ENCODE data around the gene NPY5R.

NPY5R gene

GRCh38 chr4:163353054-163353453, 9.4 kb downstream of the NPY5R start:
- Histone ChIP-seq H4K20me1 (ENCODE audit: insufficient read depth, low read length) (no peaks in the 10 kb centered on the region), H3K4me3 (ENCODE audit: low read depth in 1 of 2, low read length in 2 of 2) (no peak overlapping the region), H3K9ac (ENCODE audit: low read depth, low read length) (no peak overlapping the region), H2AFZ (ENCODE audit: low read depth, low read length) (no peak overlapping the region), H3K27ac (ENCODE audit: low read length) (no peak overlapping the region), H3K79me2 (ENCODE audit: insufficient read depth, low read length) (no peaks in the 10 kb centered on the region), H3K27me3 (ENCODE audit: insufficient read depth, low read length, poor library complexity) (no peaks in the 10 kb centered on the region), H3K9me3 (ENCODE audit: insufficient read depth, low read length, severe bottlenecking) (no peaks in the 10 kb centered on the region), H3K4me1 (ENCODE audit: insufficient read depth, low read length) (no peaks in the 10 kb centered on the region), H3K36me3 (ENCODE audit: insufficient read depth, low read length) (no peaks in the 10 kb centered on the region), H3K4me2 (ENCODE audit: insufficient read depth, low read length) (no peak overlapping the region)
- no peak for DNase-seq
- no peak for ATAC-seq (ENCODE audit: insufficient read depth, low read depth)
- no peak for TF ChIP-seq EZH2 (IDR thresholded peaks at IDR 0.05; ENCODE audit: borderline replicate concordance, low read depth, low read length, severe bottlenecking)

GRCh38 chr4:163356104-163356503, 12.4 kb downstream of the NPY5R start:
- no peak for ATAC-seq (ENCODE audit: insufficient read depth, low read depth)
- H3K9ac ChIP-seq (ENCODE audit: low read depth, low read length): no peak overlapping the region
- no peaks in the 10 kb centered on the region for H4K20me1 ChIP-seq (ENCODE audit: insufficient read depth, low read length)
- no peak for DNase-seq
- H3K4me1 ChIP-seq (ENCODE audit: insufficient read depth, low read length): no peaks in the 10 kb centered on the region
- H3K4me3 ChIP-seq (ENCODE audit: low read depth in 1 of 2, low read length in 2 of 2): no peak overlapping the region
- no peak overlapping the region for H3K27ac ChIP-seq (ENCODE audit: low read length)
- H3K4me2 ChIP-seq (ENCODE audit: insufficient read depth, low read length): no peak overlapping the region
- no peak overlapping the region for H2AFZ ChIP-seq (ENCODE audit: low read depth, low read length)
- H3K27me3 ChIP-seq (ENCODE audit: insufficient read depth, low read length, poor library complexity): no peaks in the 10 kb centered on the region
- H3K79me2 ChIP-seq (ENCODE audit: insufficient read depth, low read length): no peaks in the 10 kb centered on the region
- no peaks in the 10 kb centered on the region for H3K36me3 ChIP-seq (ENCODE audit: insufficient read depth, low read length)
- TF ChIP-seq EZH2 (IDR thresholded peaks at IDR 0.05; ENCODE audit: borderline replicate concordance, low read depth, low read length, severe bottlenecking): no peak
- TF ChIP-seq CTCF (IDR thresholded peaks at IDR 0.05; ENCODE audit: borderline replicate concordance, extremely low read depth, low read length, poor library complexity, severe bottlenecking): no peak
- no peaks in the 10 kb centered on the region for H3K9me3 ChIP-seq (ENCODE audit: insufficient read depth, low read length, severe bottlenecking)

- no peaks in the 10 kb centered on the region for H3K27me3 ChIP-seq (ENCODE audit: insufficient read depth, low read length, poor library complexity)
- ATAC-seq (ENCODE audit: insufficient read depth, low read depth): no peak
These were observed 24.0 kb downstream of the NPY5R start for GRCh38 chr4:163367651-163368050.

GRCh38 chr4:163372029-163372428, 28.3 kb downstream of the NPY5R start:
- no peak overlapping the region for H2AFZ ChIP-seq (ENCODE audit: low read depth, low read length)
- H4K20me1 ChIP-seq (ENCODE audit: insufficient read depth, low read length): no peaks in the 10 kb centered on the region
- H3K4me2 ChIP-seq (ENCODE audit: insufficient read depth, low read length): no peak overlapping the region
- DNase-seq: no peak
- no peaks in the 10 kb centered on the region for H3K36me3 ChIP-seq (ENCODE audit: insufficient read depth, low read length)
- H3K9me3 ChIP-seq (ENCODE audit: insufficient read depth, low read length, severe bottlenecking): no peaks in the 10 kb centered on the region
- TF ChIP-seq CTCF (IDR thresholded peaks at IDR 0.05; ENCODE audit: borderline replicate concordance, extremely low read depth, low read length, poor library complexity, severe bottlenecking) (no peak), EZH2 (IDR thresholded peaks at IDR 0.05; ENCODE audit: borderline replicate concordance, low read depth, low read length, severe bottlenecking) (no peak)
- H3K27me3 ChIP-seq (ENCODE audit: insufficient read depth, low read length, poor library complexity): no peaks in the 10 kb centered on the region
- no peaks in the 10 kb centered on the region for H3K79me2 ChIP-seq (ENCODE audit: insufficient read depth, low read length)
- no peaks in the 10 kb centered on the region for H3K4me1 ChIP-seq (ENCODE audit: insufficient read depth, low read length)
- H3K27ac ChIP-seq (ENCODE audit: low read length): no peak overlapping the region
- H3K9ac ChIP-seq (ENCODE audit: low read depth, low read length): no peak overlapping the region
- H3K4me3 ChIP-seq (ENCODE audit: low read depth in 1 of 2, low read length in 2 of 2): no peak overlapping the region
- ATAC-seq (ENCODE audit: insufficient read depth, low read depth): no peak

More at GRCh38 chr4:163367651-163368050, 24.0 kb downstream of the NPY5R start:
- H3K79me2 ChIP-seq (ENCODE audit: insufficient read depth, low read length): no peaks in the 10 kb centered on the region
- no peak for DNase-seq
- H3K9ac ChIP-seq (ENCODE audit: low read depth, low read length): no peak overlapping the region
- H4K20me1 ChIP-seq (ENCODE audit: insufficient read depth, low read length): no peaks in the 10 kb centered on the region
- TF ChIP-seq EZH2 (IDR thresholded peaks at IDR 0.05; ENCODE audit: borderline replicate concordance, low read depth, low read length, severe bottlenecking): no peak
- no peak for TF ChIP-seq CTCF (IDR thresholded peaks at IDR 0.05; ENCODE audit: borderline replicate concordance, extremely low read depth, low read length, poor library complexity, severe bottlenecking)
- no peaks in the 10 kb centered on the region for H3K4me1 ChIP-seq (ENCODE audit: insufficient read depth, low read length)
- H3K9me3 ChIP-seq (ENCODE audit: insufficient read depth, low read length, severe bottlenecking): no peaks in the 10 kb centered on the region
- no peak overlapping the region for H3K4me2 ChIP-seq (ENCODE audit: insufficient read depth, low read length)
- H3K36me3 ChIP-seq (ENCODE audit: insufficient read depth, low read length): no peaks in the 10 kb centered on the region
- no peak overlapping the region for H3K27ac ChIP-seq (ENCODE audit: low read length)
- H2AFZ ChIP-seq (ENCODE audit: low read depth, low read length): no peak overlapping the region
- no peak overlapping the region for H3K4me3 ChIP-seq (ENCODE audit: low read depth in 1 of 2, low read length in 2 of 2)

All from DND-41 (cell line).